GM23248 (cell line): Measurements from ENCODE around the gene RAB15.

Source experiments
- EZH2 ChIP-seq: fragments of 200-600 bp; sonication (generic); IDR thresholded peaks from 2 replicates; pipeline ENCODE4 v1.6.1; 2018; ENCODE audit warnings: antibody characterized with exemption, mild to moderate bottlenecking; ENCODE audit not compliant: insufficient read depth, poor library complexity, severe bottlenecking
- EZH2phosphoT487 ChIP-seq: fragments of 200-600 bp; sonication (generic); IDR thresholded peaks from 2 replicates; pipeline ENCODE4 v1.6.1; 2018; ENCODE audit warnings: antibody characterized with exemption, moderate library complexity, mild to moderate bottlenecking, low read depth; ENCODE audit not compliant: insufficient read depth

GRCh38 chr14:64919618-64920017 is 52.5 kb downstream of the RAB15 start:
- TF ChIP-seq EZH2phosphoT487, result no peak
- TF ChIP-seq EZH2, result no peak
